Ovary (tissue), 3 donors: ENCODE measurements around the gene NEIL1.

ENCODE experiments used
- CTCF ChIP-seq, 3 donors: fragments of 450-650 bp in 2 of 3; fragments of 200-600 bp in 1 of 3; IDR thresholded peaks; one replicate each; pipeline versions ENCODE4 v1.5.1 to v1.8.0; 2016 to 2022; ENCODE audit warnings: antibody characterized with exemption in 3 of 3, mild to moderate bottlenecking in 1 of 3
- EP300 ChIP-seq: sonication (generic); formaldehyde crosslinking; IDR thresholded peaks from one replicate; pipeline ENCODE4 v1.6.1; 2017; ENCODE audit warnings: antibody characterized with exemption
- POLR2A ChIP-seq: fragments of 450-650 bp; IDR thresholded peaks from one replicate; pipeline ENCODE4 v1.6.1; 2017; ENCODE audit warnings: antibody characterized with exemption, mild to moderate bottlenecking, moderate library complexity
- donor health status: DM: no; HTN: no; CAD: no.

GRCh38 chr15:75355369-75355768 lies 8.5 kb downstream of the NEIL1 start:
- TF ChIP-seq CTCF (IDR thresholded peaks at IDR 0.05) (no peak), POLR2A (no peak), EP300 (no peak)
